Measurements from ENCODE around the gene PACRG.

Gene PACRG

GRCh38 chr6:163191704-163192537 is 464.1 kb downstream of the PACRG start:
- no peak for DNase-seq (ENCODE audit: low read depth in 1 of 2, low spot score in 1 of 2)

GRCh38 chr6:163192591-163192990 is 464.8 kb downstream of the PACRG start:
- DNase-seq (ENCODE audit: low read depth in 1 of 2, low spot score in 1 of 2), result no peak

- no peak for DNase-seq (ENCODE audit: low read depth in 1 of 2, low spot score in 1 of 2)
Measured at GRCh38 chr6:163193326-163193725, 465.6 kb downstream of the PACRG start.

GRCh38 chr6:163195721-163196691 is 468.2 kb downstream of the PACRG start:
- DNase-seq (ENCODE audit: low read depth in 1 of 2, low spot score in 1 of 2), result no peak

- DNase-seq (ENCODE audit: low read depth in 1 of 2, low spot score in 1 of 2), result no peak
Measured at GRCh38 chr6:163197839-163198238, 470.1 kb downstream of the PACRG start.

- no peak for DNase-seq (ENCODE audit: low read depth in 1 of 2, low spot score in 1 of 2)
Measured at GRCh38 chr6:163198396-163198795, 470.6 kb downstream of the PACRG start.

GRCh38 chr6:163199371-163199770 is 471.6 kb downstream of the PACRG start:
- DNase-seq (ENCODE audit: low read depth in 1 of 2, low spot score in 1 of 2), result no peak

GRCh38 chr6:163200289-163200688 is 472.5 kb downstream of the PACRG start:
- DNase-seq (ENCODE audit: low read depth in 1 of 2, low spot score in 1 of 2), result no peak

GRCh38 chr6:163200694-163201093 is 472.9 kb downstream of the PACRG start:
- DNase-seq (ENCODE audit: low read depth in 1 of 2, low spot score in 1 of 2), result no peak

GRCh38 chr6:163201855-163202254 is 474.1 kb downstream of the PACRG start:
- no peak for DNase-seq (ENCODE audit: low read depth in 1 of 2, low spot score in 1 of 2)

- no peak for DNase-seq (ENCODE audit: low read depth in 1 of 2, low spot score in 1 of 2)
Measured at GRCh38 chr6:163206196-163206595, 478.4 kb downstream of the PACRG start.

GRCh38 chr6:163207431-163208383 is 479.9 kb downstream of the PACRG start:
- no peak for DNase-seq (ENCODE audit: low read depth in 1 of 2, low spot score in 1 of 2)

- no peak for DNase-seq (ENCODE audit: low read depth in 1 of 2, low spot score in 1 of 2)
Measured at GRCh38 chr6:163209005-163209404, 481.2 kb downstream of the PACRG start.

GRCh38 chr6:163212123-163212522 is 484.3 kb downstream of the PACRG start:
- DNase-seq (ENCODE audit: low read depth in 1 of 2, low spot score in 1 of 2), result no peak

- no peak for DNase-seq (ENCODE audit: low read depth in 1 of 2, low spot score in 1 of 2)
Measured at GRCh38 chr6:163214259-163214658, 486.5 kb downstream of the PACRG start.

- no peak for DNase-seq (ENCODE audit: low read depth in 1 of 2, low spot score in 1 of 2)
Measured at GRCh38 chr6:163218361-163218894, 490.7 kb downstream of the PACRG start.

GRCh38 chr6:163226181-163226835 is 498.5 kb downstream of the PACRG start:
- no peak for DNase-seq (ENCODE audit: low read depth in 1 of 2, low spot score in 1 of 2)

GRCh38 chr6:163226836-163227485 is 499.2 kb downstream of the PACRG start:
- no peak for DNase-seq (ENCODE audit: low read depth in 1 of 2, low spot score in 1 of 2)

GRCh38 chr6:163228041-163228440 is 500.3 kb downstream of the PACRG start:
- no peak for DNase-seq (ENCODE audit: low read depth in 1 of 2, low spot score in 1 of 2)

GRCh38 chr6:163229050-163229449 is 501.3 kb downstream of the PACRG start:
- DNase-seq (ENCODE audit: low read depth in 1 of 2, low spot score in 1 of 2), result no peak
